HG02759 (cell line): ENCODE results near the gene COL23A1.

Source experiments
- ATAC-seq: cut with Tn5 transposase; IDR thresholded peaks from one replicate; pipeline ENCODE4 v1.9.1; 2021; ENCODE audit warnings: mild to moderate bottlenecking, moderate library complexity; ENCODE audit not compliant: unreplicated experiment

COL23A1 gene

DNA sequence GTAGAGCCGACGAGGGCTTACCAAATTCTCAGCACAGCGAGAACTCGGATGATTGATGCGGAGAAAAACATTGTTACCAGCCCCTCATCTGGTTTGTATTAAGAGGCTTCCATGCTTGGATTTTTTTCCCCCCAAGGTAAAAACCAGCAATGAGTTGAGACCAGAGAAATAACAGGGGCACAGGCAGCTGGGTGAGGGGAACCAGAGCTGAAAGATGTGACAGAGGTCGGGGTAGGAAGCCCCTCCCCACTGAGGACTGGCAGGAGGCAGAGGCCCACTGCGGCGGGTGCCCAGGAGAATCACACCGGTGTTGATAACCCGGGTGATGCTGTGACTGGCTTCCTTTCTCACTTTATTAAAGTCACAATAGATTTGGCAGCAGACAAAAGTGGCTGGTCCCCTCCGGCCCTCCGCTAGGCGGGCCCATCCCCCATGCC lies 241.1 kb downstream of the COL23A1 start:
- ATAC-seq, result no peak

DNA sequence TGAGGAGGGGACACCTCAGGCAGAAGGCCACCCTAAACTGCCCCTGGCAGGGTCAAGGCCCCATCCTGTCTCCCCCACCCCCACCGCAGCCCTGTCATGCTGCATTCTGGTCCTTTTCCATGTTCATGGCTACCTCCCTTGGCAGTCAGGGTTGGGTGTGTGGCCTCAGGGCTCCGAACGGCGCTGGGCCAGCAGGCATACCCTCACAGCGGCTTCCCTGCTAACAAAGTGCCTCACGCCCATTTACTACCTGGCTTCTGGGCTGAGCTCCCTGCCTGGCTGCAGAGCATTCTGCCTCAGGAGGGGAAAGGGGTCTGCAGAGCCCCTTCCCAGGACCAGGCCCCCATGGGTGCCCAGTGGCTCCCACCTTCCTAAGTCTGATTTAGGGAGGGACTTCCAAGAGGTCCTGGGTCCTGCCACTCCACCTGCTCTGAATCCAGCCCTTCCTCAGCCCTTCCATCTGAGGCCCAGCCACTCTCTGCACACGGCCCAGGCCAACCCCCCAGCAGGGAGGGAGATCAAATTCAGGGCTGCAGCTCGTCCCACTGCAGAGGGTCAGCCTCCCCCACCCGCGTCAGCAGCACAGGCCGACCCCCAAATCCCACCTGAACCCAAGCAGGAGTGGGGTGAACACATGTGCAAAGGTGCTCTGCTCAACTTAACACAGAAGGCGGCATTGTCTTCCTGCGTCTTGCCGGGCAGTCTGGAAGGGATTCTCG lies 241.7 kb downstream of the COL23A1 start:
- ATAC-seq, result no peak

DNA sequence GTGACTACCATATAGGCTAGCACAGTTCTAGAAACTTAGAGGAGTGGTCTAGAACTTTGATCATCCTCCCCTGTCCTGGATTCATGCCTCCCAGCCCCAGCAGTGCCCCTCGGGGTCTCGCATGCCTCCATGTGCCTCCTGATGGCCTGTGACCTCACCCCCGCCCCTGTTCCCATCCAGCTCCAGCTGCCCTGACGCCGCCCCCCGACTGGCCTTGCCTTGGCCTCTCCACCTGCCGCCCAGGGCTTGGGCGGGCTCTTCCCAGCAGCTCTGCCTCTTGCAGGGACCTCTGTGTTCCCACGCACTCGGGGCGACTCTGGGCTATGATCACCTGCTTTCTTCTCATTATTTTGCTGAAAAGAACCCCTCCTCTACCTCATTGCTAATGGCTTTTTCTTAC lies 242.2 kb downstream of the COL23A1 start:
- ATAC-seq, result no peak

DNA sequence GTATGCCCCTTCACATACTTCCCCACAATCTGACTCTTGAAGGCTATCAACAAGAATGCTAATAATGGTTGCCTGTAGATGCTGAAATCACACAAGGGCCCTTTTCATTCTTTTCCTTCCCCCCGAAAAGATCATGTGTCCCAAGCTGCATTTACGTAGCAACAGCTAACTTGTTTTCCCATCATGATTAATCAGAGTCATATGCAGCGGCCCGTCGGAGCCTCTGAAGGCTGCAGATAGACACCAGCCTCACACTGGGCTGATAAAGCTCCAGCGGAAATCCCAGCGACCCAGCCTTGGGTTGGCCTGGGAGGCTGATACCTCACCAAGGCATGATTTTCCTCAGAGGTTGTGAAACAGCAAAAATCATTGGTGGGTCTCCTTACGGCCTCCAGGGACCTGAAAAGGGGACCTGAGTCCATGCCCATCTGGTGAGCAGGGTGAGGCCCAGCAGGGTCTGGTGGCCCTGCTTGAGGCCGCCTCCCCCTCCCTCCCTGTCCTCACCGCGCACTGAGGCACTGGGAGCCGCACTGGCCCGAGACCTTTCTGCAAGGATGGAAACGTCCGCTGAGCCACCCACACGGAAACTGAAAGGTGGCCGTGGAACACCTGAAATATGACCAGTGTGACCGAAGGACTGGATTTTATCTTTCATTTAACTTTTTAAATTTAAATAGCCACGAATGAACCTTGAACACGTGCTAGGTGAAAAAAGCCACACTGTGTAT lies 243.4 kb downstream of the COL23A1 start:
- no peak for ATAC-seq

DNA sequence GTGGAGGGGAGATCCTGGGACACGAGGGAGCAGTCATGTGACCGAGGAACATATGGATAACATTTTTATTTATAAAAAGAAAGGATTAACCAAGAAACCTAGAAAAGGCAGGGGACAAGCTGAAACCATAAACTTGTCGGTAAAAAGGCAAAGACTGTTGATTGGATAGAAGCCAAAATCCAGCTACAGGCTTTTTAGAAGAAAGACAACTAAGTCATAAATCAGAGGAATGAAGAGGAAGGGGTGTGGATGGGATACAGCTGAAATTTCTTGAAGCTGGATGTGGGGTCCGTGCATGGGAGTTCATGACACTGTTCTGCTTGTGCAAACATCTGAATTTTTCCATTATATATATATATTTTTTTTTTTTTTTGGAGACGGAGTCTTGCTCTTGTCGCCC lies 246.9 kb downstream of the COL23A1 start:
- ATAC-seq, result no peak

DNA sequence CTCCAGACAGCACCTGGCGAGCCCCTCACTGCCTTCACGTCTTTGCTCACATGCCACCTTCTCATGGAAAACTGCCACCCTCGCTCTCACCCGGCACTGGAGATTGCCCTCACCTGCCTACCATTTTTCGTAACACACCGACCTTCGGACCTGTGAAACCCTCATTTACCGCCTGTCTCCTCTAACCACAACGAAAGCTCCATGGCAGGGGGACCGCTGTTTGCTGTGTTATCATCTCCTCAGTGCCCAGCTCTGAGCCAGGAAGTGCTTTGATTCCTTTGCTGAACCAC lies 248.4 kb downstream of the COL23A1 start:
- no peak for ATAC-seq

DNA sequence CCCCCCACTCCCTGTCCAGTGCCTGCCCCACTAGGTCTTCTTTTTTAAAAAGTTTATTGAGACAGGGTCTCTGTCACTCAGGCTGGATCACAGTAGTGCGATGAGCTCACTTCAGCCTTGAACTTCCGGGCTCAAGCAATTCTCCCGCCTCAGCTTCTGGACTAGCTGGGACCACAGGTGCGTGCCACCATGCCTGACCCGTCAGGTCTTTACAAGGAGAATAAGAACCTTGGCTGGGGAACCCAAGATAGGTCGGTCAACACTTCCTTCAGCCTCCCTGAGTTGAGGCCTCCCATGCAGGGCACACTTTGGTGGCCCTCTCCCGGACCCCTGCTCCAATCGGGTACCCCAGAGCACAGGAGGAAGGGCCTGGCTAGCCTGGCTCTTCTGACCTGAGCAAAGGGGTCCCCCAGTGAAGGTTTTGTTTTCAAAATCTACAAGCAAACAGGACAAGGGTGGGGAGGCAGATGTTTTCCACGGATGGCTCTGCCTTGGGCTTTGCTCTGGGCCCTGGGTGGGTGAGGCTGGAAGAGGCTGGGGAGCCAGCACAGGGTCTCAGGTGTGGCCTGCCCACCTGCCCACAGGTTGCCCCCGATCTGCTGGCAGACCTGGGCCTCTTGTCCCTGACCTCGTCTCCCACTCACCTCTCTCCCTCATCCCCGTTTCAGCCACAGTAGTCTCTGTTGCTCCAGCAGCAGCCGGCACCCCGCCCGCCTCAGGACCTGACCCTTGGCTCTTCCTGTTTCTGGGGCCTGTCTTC lies 248.9 kb downstream of the COL23A1 start:
- ATAC-seq, result no peak

DNA sequence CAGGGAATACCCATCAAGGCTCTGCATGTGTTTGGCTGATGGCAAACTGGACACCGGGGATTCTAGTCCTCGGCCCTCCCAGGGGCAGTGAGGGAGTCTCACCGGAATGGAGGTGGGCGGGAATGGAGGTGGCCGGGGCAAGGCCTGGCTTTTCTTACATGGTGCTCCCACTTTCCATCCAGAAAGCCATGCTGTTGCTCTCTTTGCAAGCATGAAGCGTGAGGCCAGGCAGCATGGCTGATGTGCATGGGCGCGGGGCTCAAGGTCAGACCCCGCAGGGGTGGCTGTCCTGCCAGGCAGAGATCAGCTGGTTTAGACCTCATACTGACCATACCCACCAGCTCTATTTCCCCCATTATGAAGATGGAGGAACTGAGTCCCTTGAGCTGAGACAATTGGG lies 249.6 kb downstream of the COL23A1 start:
- ATAC-seq, result no peak

DNA sequence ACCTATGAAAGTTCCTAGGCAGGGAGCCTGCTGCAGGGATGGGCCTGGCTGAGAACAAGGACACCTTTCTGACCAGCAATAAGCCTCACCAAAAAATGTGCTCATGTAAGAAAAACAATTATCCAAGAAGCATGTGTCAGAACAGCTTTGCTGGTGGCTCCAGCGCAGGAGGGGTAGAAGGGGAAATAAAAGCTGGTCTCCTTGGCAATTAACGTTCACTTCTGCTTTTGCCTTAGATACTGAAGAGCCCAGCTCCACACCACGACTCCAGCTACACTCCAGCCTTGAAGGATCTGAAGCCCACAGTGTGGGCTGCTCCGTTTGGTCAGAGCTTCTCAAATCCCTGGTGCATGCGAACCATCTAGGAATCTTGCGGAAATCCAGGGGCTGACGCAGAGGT lies 250.0 kb downstream of the COL23A1 start:
- ATAC-seq, result no peak

DNA sequence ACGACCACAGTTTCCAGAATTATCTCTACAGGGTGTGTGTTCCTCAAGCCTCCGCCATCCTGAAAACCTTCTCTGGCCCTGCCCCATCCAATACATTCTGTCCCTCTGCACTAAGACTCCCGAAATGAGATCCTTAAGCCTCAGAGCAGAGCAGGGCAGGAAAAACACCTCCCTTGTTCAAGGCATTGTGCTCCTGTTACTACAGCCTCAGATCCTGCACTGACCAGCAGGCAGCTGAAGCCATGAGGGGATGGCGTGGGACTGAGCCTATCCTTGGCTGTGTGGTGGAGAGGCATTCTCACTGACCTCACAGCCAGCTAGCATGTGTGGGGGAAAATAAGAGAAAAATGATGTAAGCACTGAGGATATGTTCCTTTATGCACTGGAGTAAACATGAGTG lies 250.9 kb downstream of the COL23A1 start:
- ATAC-seq, result no peak

DNA sequence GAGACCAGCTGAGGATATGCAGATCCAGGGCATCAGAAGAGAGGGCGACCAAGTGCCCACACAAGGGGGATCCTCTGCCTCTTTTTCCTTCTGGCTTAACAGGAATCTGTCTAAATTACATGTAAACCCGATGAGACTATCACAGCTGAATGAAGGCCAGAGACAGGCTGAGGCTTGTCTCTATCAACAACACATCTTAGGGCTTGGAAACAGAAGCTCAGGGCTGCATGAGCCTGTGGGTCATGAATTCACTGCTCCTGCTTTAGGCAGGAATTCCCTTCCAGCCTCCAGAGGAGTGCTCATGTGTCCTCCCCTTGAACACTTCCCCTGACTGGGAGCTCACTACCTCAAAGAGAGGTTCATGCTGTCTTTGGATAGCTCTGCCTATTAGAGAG lies 251.4 kb downstream of the COL23A1 start:
- ATAC-seq, result no peak

DNA sequence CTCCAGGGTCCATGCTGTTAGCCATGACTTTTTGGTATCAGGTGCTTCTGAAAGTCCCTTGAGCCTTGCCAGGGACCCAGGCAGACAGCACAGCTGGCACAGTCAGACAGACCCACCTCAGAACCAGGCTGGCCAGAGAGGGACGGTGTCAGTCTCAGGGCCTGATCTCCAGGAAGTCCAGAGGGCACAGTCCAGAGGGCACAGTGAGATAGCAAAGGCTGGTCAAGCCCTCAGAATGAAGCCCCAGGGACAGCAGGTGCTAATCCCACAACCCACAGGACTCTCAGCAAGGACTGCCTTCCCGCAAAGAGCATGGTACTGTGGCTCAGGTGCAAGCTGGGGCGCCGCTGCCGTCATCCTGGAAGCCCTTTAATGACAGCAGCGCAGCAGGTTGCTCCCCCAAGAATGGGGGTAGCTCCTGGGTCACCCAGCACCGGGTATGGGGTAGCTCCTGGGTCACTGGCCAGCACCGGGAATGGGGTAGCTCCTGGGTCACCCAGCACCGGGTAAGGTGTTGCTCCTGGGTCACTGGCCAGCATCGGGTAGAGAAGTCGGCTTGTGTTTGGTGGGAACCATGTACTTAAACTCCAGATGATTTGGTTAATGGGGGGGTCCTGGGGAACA lies 252.0 kb downstream of the COL23A1 start:
- no peak for ATAC-seq

DNA sequence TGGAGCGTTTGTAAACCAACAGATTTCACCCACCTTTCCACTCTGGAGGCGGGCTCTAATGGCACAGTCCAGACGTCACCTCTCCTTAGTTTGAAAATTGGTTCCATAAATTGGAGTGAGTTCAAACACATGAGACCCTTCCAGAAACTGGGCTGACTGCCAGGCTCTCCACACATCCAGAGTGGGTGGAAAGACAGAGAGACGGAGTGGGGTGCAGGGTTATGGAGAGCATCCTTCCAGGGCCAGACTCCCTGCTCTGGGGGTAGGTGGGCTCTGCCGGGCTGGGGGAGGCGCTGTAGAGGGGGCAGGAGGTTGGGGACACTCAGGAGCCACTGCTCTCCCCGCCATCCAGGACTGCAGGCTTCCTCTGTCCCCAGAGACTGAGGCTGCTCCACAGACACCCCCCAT lies 252.9 kb downstream of the COL23A1 start:
- no peak for ATAC-seq

DNA sequence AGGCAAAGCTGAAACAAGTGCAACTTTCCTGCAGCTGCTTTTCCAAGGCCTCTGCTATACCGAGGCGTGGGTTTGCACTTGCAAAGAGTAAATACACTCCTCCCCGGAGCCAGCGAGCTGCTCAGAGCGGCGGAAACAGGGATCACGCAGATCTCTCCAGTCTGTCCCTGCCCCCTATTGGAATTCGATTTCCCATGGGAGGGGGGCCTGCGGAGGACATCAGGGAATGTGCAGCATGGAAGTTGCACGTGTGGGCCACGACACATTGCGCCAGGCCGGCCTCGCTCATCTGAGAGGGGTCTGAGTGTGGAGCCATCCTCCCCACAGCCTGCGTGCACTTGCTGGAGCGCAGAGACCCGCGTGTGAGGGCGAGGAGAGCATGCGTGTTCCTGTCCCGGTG lies 253.3 kb downstream of the COL23A1 start:
- ATAC-seq, result no peak

DNA sequence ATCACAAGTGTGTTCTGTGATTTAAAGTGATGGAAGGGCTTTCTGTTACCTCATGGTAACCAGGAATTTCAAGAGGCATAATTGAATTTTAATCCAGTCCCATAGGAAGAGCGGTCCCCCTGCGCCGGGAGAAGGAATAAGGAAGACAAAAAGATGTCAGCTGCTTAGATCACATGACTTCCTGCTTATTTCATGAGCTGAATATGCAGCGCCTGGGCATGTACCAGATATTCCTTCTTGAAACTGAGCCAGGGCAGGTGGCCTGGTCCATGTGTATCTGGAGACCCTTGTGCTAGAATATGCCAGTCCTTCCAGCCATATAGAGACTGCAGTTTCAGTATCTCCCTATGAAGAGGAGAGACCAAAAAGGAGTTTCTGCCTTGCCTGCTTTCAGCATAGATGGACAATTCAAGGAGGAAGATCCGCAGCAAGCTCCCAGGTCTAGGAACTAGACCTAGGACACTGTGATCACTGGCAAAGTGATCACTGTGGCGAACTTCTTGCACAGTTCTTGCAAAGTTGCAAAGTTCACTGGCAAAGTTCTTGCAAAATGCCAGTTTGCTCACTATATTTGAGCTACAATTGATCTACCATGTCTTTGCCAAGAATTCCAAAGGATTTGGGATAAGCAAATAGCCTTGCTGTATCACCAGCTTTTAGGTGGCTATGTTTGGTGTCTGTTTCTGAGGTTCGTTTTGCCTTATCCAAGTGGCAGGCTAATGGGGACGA lies 254.7 kb downstream of the COL23A1 start:
- no peak for ATAC-seq

DNA sequence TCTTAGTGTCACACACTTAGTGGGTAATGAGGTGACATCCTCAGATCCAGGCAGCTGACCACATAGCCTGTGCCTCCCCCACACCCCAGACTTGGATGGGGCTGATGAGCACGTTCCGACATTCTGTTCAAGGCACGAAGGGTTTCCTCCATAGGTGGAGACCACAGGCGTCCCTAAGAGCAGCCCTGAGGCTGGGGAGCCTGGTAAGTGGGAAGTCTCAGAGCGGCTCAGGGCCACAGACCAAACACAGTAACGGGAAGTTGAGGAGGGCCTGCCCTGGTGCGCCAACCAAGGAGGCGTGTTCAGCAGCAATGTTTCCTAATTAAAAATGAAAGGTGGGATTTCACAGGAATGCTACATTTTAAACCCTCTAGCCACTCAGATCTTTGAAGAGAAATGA lies 255.3 kb downstream of the COL23A1 start:
- no peak for ATAC-seq

DNA sequence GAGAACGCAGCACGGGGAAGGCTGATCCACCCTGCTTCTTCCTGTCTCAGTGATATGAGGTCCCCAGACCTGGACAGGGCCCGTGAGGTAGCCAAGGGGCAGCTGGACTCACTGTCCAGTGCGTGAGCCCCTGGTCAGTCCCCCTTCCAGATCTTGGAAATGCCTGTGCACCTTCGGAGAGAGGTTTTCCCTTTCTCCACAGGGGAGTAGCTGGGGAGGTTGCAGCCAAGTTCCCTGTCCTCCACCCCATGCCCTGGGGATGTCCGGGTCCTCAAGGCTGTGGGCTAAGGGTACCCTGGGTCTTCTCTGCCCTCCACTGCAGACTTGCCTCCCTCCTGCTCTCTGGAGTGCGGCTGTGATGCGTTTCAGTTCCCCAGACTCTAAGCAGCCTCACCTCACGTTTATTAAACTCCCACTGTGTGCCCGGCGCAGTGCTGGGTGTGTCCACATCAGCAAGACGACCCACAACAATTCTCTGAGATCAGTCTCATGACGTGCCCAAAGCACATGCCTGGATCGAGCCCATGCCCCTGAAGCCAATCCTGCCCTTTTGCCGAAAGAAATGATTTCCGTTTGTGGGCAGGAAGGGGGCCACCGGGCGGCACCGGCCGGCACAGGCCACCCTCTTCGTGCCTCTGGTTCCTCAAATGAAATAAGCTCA lies 256.2 kb downstream of the COL23A1 start:
- ATAC-seq, result no peak

DNA sequence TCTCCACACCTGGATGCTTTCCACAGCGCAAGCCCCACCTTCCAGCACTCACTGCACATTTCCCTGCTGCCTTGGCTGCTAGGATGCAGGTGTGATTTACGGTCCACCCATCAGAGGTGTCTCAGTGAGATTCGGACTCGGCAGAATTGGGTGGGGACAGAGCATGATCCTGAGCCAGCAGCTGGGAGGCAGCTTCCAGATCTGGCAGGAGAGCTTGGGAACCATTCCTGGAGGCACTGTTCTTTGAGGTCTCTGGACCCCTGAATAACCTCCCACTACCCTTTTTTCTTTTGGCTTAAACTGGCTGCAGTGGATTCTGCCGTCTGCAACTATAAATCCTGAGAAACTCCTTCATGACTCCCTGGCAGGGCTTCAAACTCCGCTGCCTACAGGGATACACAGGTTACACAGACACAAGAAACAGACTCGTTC lies 258.0 kb downstream of the COL23A1 start:
- ATAC-seq, result no peak

DNA sequence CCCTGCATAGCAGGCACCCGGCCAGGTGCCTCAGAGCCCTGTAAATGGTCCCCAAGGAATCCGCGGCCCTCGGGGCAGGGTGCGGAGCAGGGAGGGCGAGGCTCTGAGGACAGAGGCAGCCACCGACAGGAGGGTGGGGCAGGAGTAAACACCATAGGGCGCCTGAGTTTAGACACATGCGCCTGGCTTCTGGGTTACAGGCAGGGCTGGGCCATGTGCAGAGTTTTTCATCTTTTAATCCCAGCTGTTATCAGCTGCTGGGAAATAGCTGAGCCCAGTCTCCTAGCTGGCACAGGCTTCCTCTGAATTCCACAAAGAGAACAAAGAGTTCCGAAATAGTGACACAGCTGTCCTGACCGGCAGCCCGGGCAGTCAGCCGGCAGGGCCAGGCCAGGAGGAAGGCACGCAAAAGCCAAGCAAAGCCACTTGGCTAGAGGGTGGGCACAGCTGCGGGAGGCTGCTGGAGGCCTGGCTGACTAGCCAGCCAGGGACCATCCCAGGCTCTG lies 258.6 kb downstream of the COL23A1 start:
- no peak for ATAC-seq

DNA sequence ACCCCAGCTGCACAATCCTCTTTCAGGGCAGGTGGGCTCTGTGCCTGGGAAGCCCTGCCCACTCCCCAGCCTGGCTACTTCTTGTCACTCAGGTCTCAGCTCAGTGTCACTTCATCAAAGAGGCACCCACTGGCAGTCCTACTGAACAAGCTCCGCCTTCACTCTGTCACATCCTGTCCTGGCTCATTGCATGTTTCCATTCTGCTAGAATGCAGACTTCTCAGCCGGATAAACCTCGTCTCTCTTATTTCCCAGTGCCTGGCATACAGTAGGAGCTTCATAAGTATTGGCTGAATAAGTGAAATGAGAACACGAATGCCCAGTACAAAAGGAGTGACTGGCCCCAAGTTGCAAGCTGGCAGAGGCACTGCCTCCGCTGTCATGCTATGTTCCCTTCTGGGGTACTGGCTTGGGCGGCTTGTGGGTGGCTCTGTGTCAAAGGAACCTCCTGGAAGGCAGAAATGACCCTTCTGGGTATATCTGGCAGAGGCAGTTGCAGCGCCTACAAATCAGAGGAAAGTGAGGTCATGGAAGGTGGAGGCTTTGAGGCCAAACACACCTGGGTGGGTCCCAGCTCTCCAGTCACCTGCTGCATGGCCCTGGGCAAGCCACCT lies 259.3 kb downstream of the COL23A1 start:
- ATAC-seq, result no peak
